AG04449 (cell line): ENCODE data around the gene DUSP5.
"Not testable (repeated sequence)": the region's sequence is repeated elsewhere in the genome, so short reads cannot be mapped to it uniquely, and the experiment has no call there.

Source experiments
- CTCF ChIA-PET: fragments of 350-600 bp; formaldehyde crosslinking; extraction: SDS; loops from one replicate; lab custom pipeline; 2021; ENCODE audit warnings: antibody characterized with exemption; lab: Yijun Ruan, JAX
- POLR2A ChIA-PET: fragments of 400-600, 350-600 bp; formaldehyde crosslinking; extraction: SDS; loops from one replicate; lab custom pipeline; 2020; ENCODE audit warnings: antibody characterized with exemption, inconsistent platforms; lab: Yijun Ruan, JAX
- DNase-seq: peaks from one replicate; pipeline ENCODE4 v3.0.0-alpha.2; 2010; ENCODE audit warnings: low read depth, low spot score
- H3K4me3 ChIP-seq: 2 replicates; pipeline ENCODE4 v1.5.1; 2011; ENCODE audit warnings: low read depth, mild to moderate bottlenecking, control low read depth, low read length
- TF ChIP-seq, protein P1 (sequence below): IDR thresholded peaks from one replicate; pipeline ENCODE4 v1.5.1; 2011; ENCODE audit warnings: mild to moderate bottlenecking, moderate library complexity, low read length, control low read depth, inconsistent platforms; ENCODE audit not compliant: insufficient read depth; ENCODE audit errors: missing control alignments

The DUSP5 gene

DNA sequence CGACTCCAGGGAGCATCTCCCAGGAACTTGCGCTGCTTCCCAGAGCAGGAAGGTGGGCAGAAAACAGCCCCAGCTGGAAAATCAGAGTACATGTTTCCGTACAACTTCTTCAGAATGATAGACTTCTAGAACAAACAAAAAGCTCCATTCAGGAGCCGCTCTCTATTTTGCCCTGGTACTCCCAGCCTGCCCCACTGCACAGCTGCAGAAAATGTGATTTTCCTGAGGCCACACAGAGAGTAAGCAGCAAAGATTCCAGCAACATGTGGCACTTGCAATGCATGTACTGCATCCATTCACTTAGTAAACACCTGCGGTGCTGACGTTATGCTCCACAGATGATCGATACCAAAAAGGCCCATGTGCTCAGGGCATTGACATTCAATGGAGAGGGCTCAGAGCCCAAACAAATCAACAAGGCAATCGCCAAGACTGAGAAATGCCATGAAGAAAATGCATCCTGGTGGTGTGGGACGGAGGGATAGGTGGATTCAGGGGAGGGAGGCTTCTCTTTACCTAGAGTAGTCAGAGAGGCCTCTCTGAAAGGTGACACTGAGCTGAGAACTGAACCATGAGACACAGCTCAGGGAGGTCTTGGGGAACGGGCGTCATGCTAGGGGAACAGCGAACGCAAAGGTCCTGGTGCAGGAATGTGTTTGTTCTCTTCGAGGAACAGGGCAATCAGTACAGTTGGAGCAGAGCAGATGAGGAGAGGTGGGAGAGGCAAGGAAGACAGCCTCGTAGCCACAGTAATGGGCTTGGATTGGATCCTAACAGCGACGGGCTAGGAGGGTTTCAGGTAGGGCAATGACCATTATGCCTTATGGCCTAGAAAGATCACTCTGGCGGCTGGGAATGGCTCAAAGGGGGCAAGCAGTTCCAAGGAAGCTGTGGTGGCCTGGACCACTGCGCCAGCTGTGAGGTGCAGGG, 35.3 kb upstream of the DUSP5 start:
- TF ChIP-seq, protein P1, sequence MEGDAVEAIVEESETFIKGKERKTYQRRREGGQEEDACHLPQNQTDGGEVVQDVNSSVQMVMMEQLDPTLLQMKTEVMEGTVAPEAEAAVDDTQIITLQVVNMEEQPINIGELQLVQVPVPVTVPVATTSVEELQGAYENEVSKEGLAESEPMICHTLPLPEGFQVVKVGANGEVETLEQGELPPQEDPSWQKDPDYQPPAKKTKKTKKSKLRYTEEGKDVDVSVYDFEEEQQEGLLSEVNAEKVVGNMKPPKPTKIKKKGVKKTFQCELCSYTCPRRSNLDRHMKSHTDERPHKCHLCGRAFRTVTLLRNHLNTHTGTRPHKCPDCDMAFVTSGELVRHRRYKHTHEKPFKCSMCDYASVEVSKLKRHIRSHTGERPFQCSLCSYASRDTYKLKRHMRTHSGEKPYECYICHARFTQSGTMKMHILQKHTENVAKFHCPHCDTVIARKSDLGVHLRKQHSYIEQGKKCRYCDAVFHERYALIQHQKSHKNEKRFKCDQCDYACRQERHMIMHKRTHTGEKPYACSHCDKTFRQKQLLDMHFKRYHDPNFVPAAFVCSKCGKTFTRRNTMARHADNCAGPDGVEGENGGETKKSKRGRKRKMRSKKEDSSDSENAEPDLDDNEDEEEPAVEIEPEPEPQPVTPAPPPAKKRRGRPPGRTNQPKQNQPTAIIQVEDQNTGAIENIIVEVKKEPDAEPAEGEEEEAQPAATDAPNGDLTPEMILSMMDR = no peak
- CTCF ChIA-PET = no interaction called here
- no peak overlapping the region for H3K4me3 ChIP-seq
- DNase-seq = no peak
- POLR2A ChIA-PET = no interaction called here

DNA sequence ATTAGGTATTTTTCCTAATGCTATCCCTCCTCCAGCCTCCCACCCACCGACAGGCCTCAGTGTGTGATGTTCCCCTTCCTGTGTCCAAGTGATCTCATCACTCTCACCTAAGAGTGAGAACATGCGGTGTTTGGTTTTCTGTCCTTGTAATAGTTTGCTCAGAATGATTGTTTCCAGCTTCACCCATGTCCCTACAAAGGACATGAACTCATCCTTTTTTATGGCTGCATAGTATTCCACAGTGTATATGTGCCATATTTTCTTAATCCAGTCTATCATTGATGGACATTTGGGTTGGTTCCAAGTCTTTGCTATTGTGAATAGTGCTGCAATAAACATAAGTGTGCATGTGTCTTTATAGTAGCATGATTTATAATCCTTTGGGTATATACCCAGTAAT, 29.4 kb upstream of the DUSP5 start:
- H3K4me3 ChIP-seq, CTCF ChIA-PET, DNase-seq, POLR2A ChIA-PET: not testable (repeated sequence)

DNA sequence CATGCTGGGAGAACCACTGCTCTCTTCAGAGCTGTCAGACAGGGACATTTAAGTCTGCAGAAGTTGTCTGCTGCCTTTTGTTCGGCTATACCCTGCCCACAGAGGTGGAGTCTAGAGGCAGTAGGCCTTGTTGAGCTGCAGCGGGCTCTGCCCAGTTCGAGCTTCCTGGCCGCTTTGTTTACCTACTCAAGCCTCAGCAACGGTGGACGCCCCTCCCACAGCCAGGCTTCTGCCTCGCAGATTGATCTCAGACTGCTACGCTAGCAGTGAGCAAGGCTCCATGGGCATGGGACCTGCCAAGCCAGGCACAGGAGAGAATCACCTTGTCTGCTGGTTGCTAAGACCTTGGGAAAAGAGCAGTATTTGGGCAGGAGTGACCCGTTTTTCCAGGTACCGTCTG, 27.2 kb upstream of the DUSP5 start:
- CTCF ChIA-PET, POLR2A ChIA-PET, H3K4me3 ChIP-seq, DNase-seq: not testable (repeated sequence)

DNA sequence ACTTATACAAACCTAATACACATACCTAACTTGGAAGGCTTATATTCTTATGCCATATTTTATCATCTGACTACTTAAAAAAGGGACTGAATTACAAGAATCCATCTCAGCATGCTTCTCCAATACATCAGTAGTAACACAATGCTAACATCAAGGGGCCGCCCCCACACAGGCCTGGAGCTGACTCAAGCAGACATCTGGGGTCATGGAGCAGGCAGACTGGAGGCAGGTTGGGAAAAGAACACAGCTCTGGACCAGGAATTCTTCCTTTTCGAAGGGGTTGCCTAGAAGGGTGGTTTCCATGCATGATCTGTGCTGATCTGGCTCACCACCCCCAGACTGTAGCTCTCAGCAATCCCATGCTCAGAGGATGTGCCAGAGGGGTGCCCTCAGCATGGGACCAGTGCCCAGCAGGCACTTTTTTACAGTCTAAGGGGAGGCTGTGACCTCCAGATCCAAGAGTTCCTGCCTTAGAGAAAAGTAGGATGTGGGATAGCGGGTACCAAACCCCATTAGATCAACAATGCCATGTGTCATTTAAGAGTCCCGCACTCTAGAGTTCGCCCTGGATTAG, 26.1 kb upstream of the DUSP5 start:
- ChIA-PET POLR2A (no interaction called here), CTCF (no interaction called here)
- no peak overlapping the region for H3K4me3 ChIP-seq
- TF ChIP-seq, protein P1 = no peak
- no peak for DNase-seq

DNA sequence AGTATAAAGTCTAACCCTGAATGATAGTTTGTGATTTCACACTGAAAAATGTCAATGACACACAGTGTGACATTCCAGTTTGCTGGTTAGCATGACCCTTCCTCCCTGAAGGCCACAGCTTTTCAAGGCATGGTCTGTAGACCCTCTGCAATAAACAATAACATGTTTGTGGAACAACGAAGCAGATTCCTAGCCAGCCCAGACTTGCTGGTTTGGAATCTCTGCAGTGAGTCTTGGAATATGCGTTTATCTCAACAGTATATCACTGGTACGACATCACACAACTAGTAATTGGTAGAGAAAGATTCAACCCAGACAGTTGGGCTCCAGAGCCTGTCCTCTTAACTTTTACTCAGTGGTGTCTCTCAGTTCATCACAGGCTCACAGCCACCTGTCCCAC, 23.7 kb upstream of the DUSP5 start:
- CTCF ChIA-PET = interaction anchor here (1.2 kb wide), 1 partner anchor 44 kb away, joined by 3 read pairs; no protein-coding TSS in a partner anchor
- POLR2A ChIA-PET = no interaction called here
- no peak overlapping the region for H3K4me3 ChIP-seq
- TF ChIP-seq, protein P1 = no peak
- no peak for DNase-seq

DNA sequence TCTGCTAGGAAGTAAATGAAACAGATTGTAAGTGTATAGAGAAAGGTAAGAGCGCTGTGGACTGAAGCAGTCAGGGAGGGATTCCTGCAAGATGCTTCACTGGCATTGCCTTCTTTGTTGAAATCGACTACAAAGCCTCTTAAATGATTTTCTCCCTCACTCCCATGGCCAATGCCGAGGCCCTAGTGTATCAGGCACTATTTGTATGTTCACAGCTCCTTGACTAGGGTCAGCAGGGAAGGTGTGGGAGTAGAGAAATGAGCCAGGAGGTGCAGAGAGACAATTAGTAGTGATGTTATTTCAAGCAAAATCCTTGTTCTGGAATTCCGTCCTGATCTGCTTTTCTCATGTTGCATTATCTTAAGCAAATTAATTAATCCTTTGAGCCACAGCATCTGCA, 22.9 kb upstream of the DUSP5 start:
- ChIA-PET CTCF (interaction anchor here (0.8 to 1.2 kb wide), 2 partner anchors 11 to 44 kb away, joined by 3 to 4 read pairs; no protein-coding TSS in a partner anchor), POLR2A (no interaction called here)
- H3K4me3 ChIP-seq = no peak overlapping the region
- TF ChIP-seq, protein P1 = no peak
- no peak for DNase-seq

DNA sequence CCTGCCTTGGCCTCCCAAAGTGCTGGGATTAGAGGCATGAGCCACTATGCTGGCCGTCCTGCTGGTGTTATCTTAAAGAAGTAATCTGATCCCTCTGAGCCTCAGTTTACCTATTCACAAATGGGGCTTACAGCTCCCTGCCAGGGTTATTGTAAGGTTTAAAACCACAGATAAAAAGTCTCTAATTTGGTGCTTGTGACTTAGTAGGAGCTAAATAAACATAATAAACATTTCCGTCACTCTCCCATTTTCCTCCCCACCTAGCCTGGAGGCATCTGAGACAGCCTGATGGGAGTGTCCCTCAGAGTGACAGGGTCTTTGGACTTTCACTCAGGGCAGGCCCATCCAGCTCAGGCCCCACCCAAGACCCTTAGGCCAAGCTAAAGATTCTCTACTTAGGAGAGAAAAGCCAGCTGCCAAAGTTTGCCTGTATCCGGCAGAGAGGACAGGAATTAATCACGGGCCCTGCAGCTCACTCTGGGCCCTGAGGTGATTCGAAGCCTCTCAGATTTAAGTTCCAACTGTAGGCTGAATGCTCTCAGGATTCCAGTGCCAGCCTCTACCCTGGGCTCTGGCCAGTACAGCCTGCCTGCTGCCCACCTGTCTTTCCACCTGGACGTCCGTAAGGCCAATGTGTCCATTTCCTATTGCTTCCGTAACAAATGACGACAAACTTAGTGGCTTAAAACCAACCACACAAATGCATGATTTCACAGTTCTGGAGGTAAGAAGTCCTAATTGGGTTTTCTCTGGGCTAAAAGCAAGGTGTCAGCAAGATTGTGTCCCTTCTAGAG, 21.8 kb upstream of the DUSP5 start:
- TF ChIP-seq, protein P1 = no peak
- DNase-seq = no peak
- H3K4me3 ChIP-seq = no peak overlapping the region
- POLR2A ChIA-PET = no interaction called here
- CTCF ChIA-PET = no interaction called here
